Measurements from ENCODE around the gene EPB41L5. TPM values are rescaled to one million over a fixed set of nuclear protein-coding genes. Genes with fewer than 3 reads are reported as not detected.
A peak's percentile ranks its signal among the peaks of the same experiment; 100 is the strongest.

Gene EPB41L5
- total RNA-seq, 1 experiment from 2014 or later = 19.0 TPM

DNA sequence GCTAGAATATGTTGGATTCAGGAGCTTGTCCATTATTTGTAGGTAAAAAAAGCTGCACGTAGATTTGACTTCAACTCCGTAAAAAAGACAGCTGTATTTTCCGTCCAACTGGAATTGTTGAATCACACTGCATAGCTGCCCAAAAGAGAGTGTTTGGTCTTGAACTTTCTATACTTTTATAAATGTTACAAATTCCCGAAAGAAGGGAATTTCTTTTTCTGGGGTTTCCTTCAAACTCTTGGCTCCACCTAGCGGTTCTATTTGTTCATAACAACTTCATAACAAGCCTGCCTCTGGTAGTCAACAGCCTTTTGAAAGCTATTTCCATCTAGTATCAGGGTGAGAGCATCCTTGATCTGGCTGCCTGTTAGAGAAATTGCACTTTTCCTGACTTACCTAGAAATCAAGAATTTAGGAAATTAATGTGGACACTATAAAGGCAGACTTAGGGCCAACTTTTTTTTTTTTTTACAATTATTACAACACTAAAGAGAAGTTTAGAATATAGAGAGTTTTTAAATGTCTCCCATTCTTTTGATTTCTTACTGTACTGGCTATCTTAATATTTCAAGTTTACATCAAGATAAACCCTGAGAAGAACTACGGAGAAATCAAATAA lies 162.2 kb downstream of the EPB41L5 start:
- Mint-ChIP-seq H3K4me3 (ENCODE audit: unreplicated experiment) (no peak overlapping the region), H3K27ac (ENCODE audit: low read depth, unreplicated experiment) (no peak overlapping the region), H3K4me1 (ENCODE audit: insufficient read depth, unreplicated experiment) (peaks cover 7% of the 10 kb centered on the region), H3K36me3 (ENCODE audit: insufficient read depth, unreplicated experiment) (peaks cover 17% of the 10 kb centered on the region), H3K9me3 (ENCODE audit: unreplicated experiment) (no peaks in the 10 kb centered on the region), H3K27me3 (ENCODE audit: insufficient read depth, unreplicated experiment) (no peaks in the 10 kb centered on the region)
- ChIA-PET POLR2A (interaction anchor here (0.5 to 7.6 kb wide), 11 partner anchors 10 to 506 kb away, joined by 3 to 52 read pairs (median 3); partner anchors contain the start of gene EPB41L5), CTCF (interaction anchor here (0.5 to 7.1 kb wide), 55 partner anchors 9 to 695 kb away, joined by 3 to 123 read pairs (median 4); partner anchors contain the start of gene RALB)
- no TSS peak for BruUV-seq (replicated peaks)
- TF ChIP-seq, protein P1, sequence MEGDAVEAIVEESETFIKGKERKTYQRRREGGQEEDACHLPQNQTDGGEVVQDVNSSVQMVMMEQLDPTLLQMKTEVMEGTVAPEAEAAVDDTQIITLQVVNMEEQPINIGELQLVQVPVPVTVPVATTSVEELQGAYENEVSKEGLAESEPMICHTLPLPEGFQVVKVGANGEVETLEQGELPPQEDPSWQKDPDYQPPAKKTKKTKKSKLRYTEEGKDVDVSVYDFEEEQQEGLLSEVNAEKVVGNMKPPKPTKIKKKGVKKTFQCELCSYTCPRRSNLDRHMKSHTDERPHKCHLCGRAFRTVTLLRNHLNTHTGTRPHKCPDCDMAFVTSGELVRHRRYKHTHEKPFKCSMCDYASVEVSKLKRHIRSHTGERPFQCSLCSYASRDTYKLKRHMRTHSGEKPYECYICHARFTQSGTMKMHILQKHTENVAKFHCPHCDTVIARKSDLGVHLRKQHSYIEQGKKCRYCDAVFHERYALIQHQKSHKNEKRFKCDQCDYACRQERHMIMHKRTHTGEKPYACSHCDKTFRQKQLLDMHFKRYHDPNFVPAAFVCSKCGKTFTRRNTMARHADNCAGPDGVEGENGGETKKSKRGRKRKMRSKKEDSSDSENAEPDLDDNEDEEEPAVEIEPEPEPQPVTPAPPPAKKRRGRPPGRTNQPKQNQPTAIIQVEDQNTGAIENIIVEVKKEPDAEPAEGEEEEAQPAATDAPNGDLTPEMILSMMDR (IDR thresholded peaks at IDR 0.05; ENCODE audit: unreplicated experiment) = peak; percentile 69
- intact Hi-C loops (cut with micrococcal nuclease) = loop anchor here (1.0 to 2.0 kb wide), 7 partner anchors 65 to 534 kb away; no protein-coding TSS in a partner anchor
- peak; percentile 71 for DNase-seq (ENCODE audit: unreplicated experiment)

DNA sequence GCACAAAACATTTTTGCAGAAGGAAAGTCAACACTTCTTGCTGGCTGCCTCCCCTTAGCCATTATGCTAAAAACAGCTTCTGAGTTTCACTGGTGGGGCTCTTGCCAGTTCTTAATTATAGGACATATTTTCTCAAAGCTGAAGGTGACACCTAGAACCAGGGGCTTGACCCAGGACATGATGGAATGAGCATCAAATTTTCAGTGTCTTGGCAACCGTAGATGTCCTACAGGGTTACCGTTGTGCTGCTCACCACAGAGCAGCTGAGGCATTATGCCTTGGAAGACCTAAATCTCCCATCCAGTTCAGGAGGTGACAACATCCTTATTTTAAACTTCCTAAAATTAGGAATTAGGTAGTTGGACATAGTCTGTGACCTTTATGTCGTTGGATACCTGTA lies 163.6 kb downstream of the EPB41L5 start:
- intact Hi-C loops (cut with micrococcal nuclease) = no loop called here
- peaks cover 7% of the 10 kb centered on the region for H3K4me1 Mint-ChIP-seq (ENCODE audit: insufficient read depth, unreplicated experiment)
- no peaks in the 10 kb centered on the region for H3K27me3 Mint-ChIP-seq (ENCODE audit: insufficient read depth, unreplicated experiment)
- H3K36me3 Mint-ChIP-seq (ENCODE audit: insufficient read depth, unreplicated experiment) = peaks cover 9% of the 10 kb centered on the region
- TF ChIP-seq, protein P1 (IDR thresholded peaks at IDR 0.05; ENCODE audit: unreplicated experiment) = no peak
- CTCF ChIA-PET = interaction anchor here (0.6 to 7.1 kb wide), 24 partner anchors 8 to 1465 kb away, joined by 3 to 123 read pairs (median 5); no protein-coding TSS in a partner anchor
- H3K4me3 Mint-ChIP-seq (ENCODE audit: unreplicated experiment) = no peak overlapping the region
- DNase-seq (ENCODE audit: unreplicated experiment) = no peak
- no peaks in the 10 kb centered on the region for H3K9me3 Mint-ChIP-seq (ENCODE audit: unreplicated experiment)
- BruUV-seq (replicated peaks) = no TSS peak
- POLR2A ChIA-PET = interaction anchor here (0.6 to 7.6 kb wide), 8 partner anchors 8 to 422 kb away, joined by 3 to 52 read pairs (median 4); partner anchors contain the start of gene EPB41L5
- H3K27ac Mint-ChIP-seq (ENCODE audit: low read depth, unreplicated experiment) = peak overlapping the region; percentile 68

DNA sequence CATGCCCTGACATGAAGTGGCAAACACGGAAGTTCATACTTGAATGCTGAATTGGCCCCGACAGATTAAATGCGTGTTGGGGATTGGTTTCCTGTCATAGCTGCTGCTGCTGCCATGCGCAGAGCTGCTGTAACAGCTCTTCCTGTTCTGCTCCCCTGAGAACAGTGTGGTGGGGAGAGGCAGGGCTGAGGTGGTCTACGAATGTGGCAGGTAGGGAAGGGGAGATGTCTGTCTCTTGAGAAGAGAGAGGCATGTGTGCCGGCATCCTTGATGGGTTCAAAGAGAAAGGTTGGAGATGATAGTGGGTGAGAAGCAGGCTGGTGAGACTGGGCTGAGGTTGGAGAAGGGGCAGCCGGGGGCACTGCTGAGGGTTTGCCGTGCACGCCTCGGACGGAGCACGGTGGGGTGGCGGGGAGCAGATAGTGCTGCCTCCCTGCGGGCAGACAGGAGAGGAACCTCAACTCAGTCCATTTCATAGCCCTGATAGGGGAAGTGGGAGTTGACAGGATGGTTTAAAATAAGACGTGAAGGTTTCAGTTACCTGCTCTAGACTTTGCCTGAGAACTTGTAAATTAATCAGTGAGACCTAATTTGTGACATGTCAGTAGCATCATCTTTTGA lies 164.2 kb downstream of the EPB41L5 start:
- TF ChIP-seq, protein P1 (IDR thresholded peaks at IDR 0.05; ENCODE audit: unreplicated experiment) = peak; percentile 24
- CTCF ChIA-PET = interaction anchor here (0.6 to 7.1 kb wide), 18 partner anchors 8 to 1466 kb away, joined by 3 to 123 read pairs (median 5); no protein-coding TSS in a partner anchor
- H3K4me1 Mint-ChIP-seq (ENCODE audit: insufficient read depth, unreplicated experiment) = peaks cover 7% of the 10 kb centered on the region
- no peaks in the 10 kb centered on the region for H3K9me3 Mint-ChIP-seq (ENCODE audit: unreplicated experiment)
- BruUV-seq (replicated peaks) = no TSS peak
- peak overlapping the region; percentile 68 for H3K27ac Mint-ChIP-seq (ENCODE audit: low read depth, unreplicated experiment)
- intact Hi-C loops (cut with micrococcal nuclease) = no loop called here
- H3K4me3 Mint-ChIP-seq (ENCODE audit: unreplicated experiment) = peak overlapping the region; percentile 82
- POLR2A ChIA-PET = interaction anchor here (0.6 to 7.6 kb wide), 7 partner anchors 8 to 423 kb away, joined by 3 to 52 read pairs (median 5); partner anchors contain the start of gene EPB41L5
- DNase-seq (ENCODE audit: unreplicated experiment) = peak; percentile 40
- no peaks in the 10 kb centered on the region for H3K27me3 Mint-ChIP-seq (ENCODE audit: insufficient read depth, unreplicated experiment)
- H3K36me3 Mint-ChIP-seq (ENCODE audit: insufficient read depth, unreplicated experiment) = peaks cover 9% of the 10 kb centered on the region

DNA sequence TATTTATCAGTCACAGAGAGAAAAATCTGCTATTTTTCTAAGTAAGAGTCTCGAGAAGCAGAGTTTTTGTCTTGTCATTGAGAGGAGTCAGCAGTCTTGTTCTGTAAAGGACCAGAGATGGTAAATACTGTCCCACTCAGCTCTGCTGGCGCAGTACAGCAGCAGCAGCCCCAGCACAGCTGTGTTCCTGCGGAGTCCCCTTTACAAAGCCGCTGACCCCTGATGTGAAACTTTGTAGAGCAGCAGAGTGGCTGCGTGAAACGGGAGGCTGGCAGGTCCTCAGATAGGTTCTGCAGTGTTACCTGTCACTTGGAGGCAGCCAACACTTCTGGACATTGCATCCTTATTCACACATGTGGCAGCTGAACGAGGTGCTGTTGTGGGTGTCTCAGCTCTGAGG lies 165.1 kb downstream of the EPB41L5 start:
- no TSS peak for BruUV-seq (replicated peaks)
- TF ChIP-seq, protein P1 (IDR thresholded peaks at IDR 0.05; ENCODE audit: unreplicated experiment) = no peak
- intact Hi-C loops (cut with micrococcal nuclease) = no loop called here
- no peak for DNase-seq (ENCODE audit: unreplicated experiment)
- H3K4me3 Mint-ChIP-seq (ENCODE audit: unreplicated experiment) = peak overlapping the region; percentile 82
- ChIA-PET POLR2A (interaction anchor here (1.2 to 7.6 kb wide), 2 partner anchors 68 to 74 kb away, joined by 5 to 52 read pairs; no protein-coding TSS in a partner anchor), CTCF (interaction anchor here (0.9 to 7.1 kb wide), 6 partner anchors 8 to 425 kb away, joined by 3 to 123 read pairs (median 6); no protein-coding TSS in a partner anchor)
- H3K27me3 Mint-ChIP-seq (ENCODE audit: insufficient read depth, unreplicated experiment) = no peaks in the 10 kb centered on the region
- H3K27ac Mint-ChIP-seq (ENCODE audit: low read depth, unreplicated experiment) = no peak overlapping the region
- no peaks in the 10 kb centered on the region for H3K9me3 Mint-ChIP-seq (ENCODE audit: unreplicated experiment)
- peaks cover 9% of the 10 kb centered on the region for H3K36me3 Mint-ChIP-seq (ENCODE audit: insufficient read depth, unreplicated experiment)
- peaks cover 7% of the 10 kb centered on the region for H3K4me1 Mint-ChIP-seq (ENCODE audit: insufficient read depth, unreplicated experiment)

Data from MCF 10A (cell line).